H1 (cell line): ENCODE measurements around the gene ABI1. TPM values are rescaled to one million over a fixed set of nuclear protein-coding genes. Genes with fewer than 3 reads are reported as not detected.

ENCODE experiments used
- CTCF ChIA-PET: fragments of 300-600 bp; sonication (Branson Sonifier 250); formaldehyde crosslinking; loops from one replicate; lab custom pipeline; 2021; ENCODE audit not compliant: partially characterized antibody; lab: Charles Lee
- POLR2A ChIA-PET: fragments of 300-600 bp; sonication (Branson Sonifier 250); formaldehyde crosslinking; loops from one replicate; lab custom pipeline; 2021; ENCODE audit warnings: inconsistent platforms; ENCODE audit not compliant: partially characterized antibody; lab: Charles Lee
- DNase-seq, 2 experiments: peaks; one replicate each; pipeline versions ENCODE4 v3.0.0 to v3.0.0-alpha.2; 2010 to 2022; ENCODE audit warnings: low spot score in 2 of 2, low read depth in 1 of 2, mixed read lengths in 1 of 2
- FAIRE-seq: peaks from 2 replicates; lab custom pipeline; 2011; peaks lifted over from hg19 to GRCh38; lab: Jason Lieb, UNC
- H2AFZ ChIP-seq: 2 replicates; pipeline ENCODE4 v1.8.1; 2012; ENCODE audit warnings: low read length, inconsistent platforms
- H2AK5ac ChIP-seq: 2 replicates; pipeline ENCODE4 v1.6.1; 2013; ENCODE audit warnings: low read depth, low read length
- H2BK120ac ChIP-seq: replicated peaks from 2 replicates; pipeline ENCODE3; 2013; ENCODE audit warnings: low read depth, low read length, inconsistent platforms
- H2BK12ac ChIP-seq: 2 replicates; pipeline ENCODE4 v1.6.1; 2013; ENCODE audit warnings: low read depth, low read length
- H2BK15ac ChIP-seq: 2 replicates; pipeline ENCODE4 v1.6.1; 2013; ENCODE audit warnings: low read length
- H2BK20ac ChIP-seq: 2 replicates; pipeline ENCODE4 v1.6.1; 2013; ENCODE audit warnings: low read length
- H2BK5ac ChIP-seq: 2 replicates; pipeline ENCODE4 v1.6.1; 2013; ENCODE audit warnings: low read depth, low read length
- H3K14ac ChIP-seq: 2 replicates; pipeline ENCODE4 v1.6.1; 2013; ENCODE audit warnings: inconsistent platforms; ENCODE audit not compliant: insufficient read length
- H3K18ac ChIP-seq: 2 replicates; pipeline ENCODE4 v1.6.1; 2013; ENCODE audit warnings: low read length; ENCODE audit errors: extremely low read depth
- H3K23ac ChIP-seq: 2 replicates; pipeline ENCODE4 v1.6.1; 2013; ENCODE audit warnings: inconsistent platforms; ENCODE audit not compliant: insufficient read length
- H3K23me2 ChIP-seq: 2 replicates; pipeline ENCODE4 v1.6.1; 2013; ENCODE audit warnings: low read depth, low read length
- H3K27ac ChIP-seq: 2 replicates; pipeline ENCODE4 v1.6.1; 2011; ENCODE audit warnings: low read depth, low read length, inconsistent platforms
- H3K27me3 ChIP-seq, 4 experiments: replicated peaks in 1 of 4; 1 replicate in 1 of 4; 2 replicates in 3 of 4; pipeline versions ENCODE4 v1.6.1 to v1.8.1; 2011 to 2013; ENCODE audit warnings: low read length in 3 of 4, mild to moderate bottlenecking in 3 of 4, inconsistent platforms in 2 of 4, mixed read lengths in 2 of 4, moderate library complexity in 1 of 4; ENCODE audit not compliant: control insufficient read depth in 3 of 4, insufficient read depth in 3 of 4; ENCODE audit errors: extremely low read depth in 1 of 4
- H3K36me3 ChIP-seq, 4 experiments: 2 replicates each; pipeline versions ENCODE4 v1.6.1 to v1.8.1; 2011 to 2013; ENCODE audit warnings: mild to moderate bottlenecking in 4 of 4, low read length in 3 of 4, moderate library complexity in 2 of 4, control low read depth in 1 of 4, inconsistent platforms in 1 of 4; ENCODE audit not compliant: insufficient read depth in 4 of 4, control insufficient read depth in 2 of 4
- H3K4ac ChIP-seq: replicated peaks from 2 replicates; pipeline ENCODE3; 2013; ENCODE audit warnings: low read length, low read depth, mixed read lengths, inconsistent platforms; ENCODE audit not compliant: insufficient read length
- H3K4me1 ChIP-seq, 4 experiments: replicated peaks in 1 of 4; 1 replicate in 1 of 4; 2 replicates in 3 of 4; pipeline versions ENCODE4 v1.6.1 to v1.8.1; 2011 to 2013; ENCODE audit warnings: low read length in 3 of 4, inconsistent platforms in 2 of 4, mixed read lengths in 1 of 4; ENCODE audit not compliant: insufficient read depth in 4 of 4, control insufficient read depth in 3 of 4
- H3K4me2 ChIP-seq, 2 experiments: 2 replicates each; pipeline versions ENCODE4 v1.6.1 to v1.8.1; 2011 to 2013; ENCODE audit warnings: low read depth in 2 of 2, low read length in 2 of 2, control low read depth in 1 of 2, inconsistent platforms in 1 of 2, mild to moderate bottlenecking in 1 of 2; ENCODE audit not compliant: insufficient read depth in 1 of 2
- H3K4me3 ChIP-seq, 4 experiments: fragments of 200-600, 300-600 bp in 1 of 4; sonication (generic), shearing (Covaris generic), sonication (Bioruptor Twin) in 1 of 4; 2 replicates each; pipeline versions ENCODE4 v1.5.1 to v1.8.1; 2011 to 2016; ENCODE audit warnings: low read length in 4 of 4, low read depth in 3 of 4, control low read depth in 2 of 4, inconsistent platforms in 2 of 4, mild to moderate bottlenecking in 2 of 4, mixed read lengths in 1 of 4, moderate library complexity in 1 of 4; ENCODE audit not compliant: insufficient read depth in 2 of 4; ENCODE audit errors: extremely low read depth in 1 of 4
- H3K56ac ChIP-seq: replicated peaks from 2 replicates; pipeline ENCODE3; 2013; ENCODE audit warnings: low read depth, mild to moderate bottlenecking, mixed read lengths, low read length, inconsistent platforms; ENCODE audit not compliant: insufficient read length
- H3K79me1 ChIP-seq: 2 replicates; pipeline ENCODE4 v1.6.1; 2013; ENCODE audit warnings: low read depth, low read length, control low read depth
- H3K79me2 ChIP-seq, 2 experiments: 2 replicates each; pipeline versions ENCODE4 v1.6.1 to v1.8.1; 2012 to 2013; ENCODE audit warnings: low read length in 2 of 2, mild to moderate bottlenecking in 2 of 2, inconsistent platforms in 1 of 2; ENCODE audit not compliant: insufficient read depth in 2 of 2, control insufficient read depth in 1 of 2
- H3K9ac ChIP-seq, 4 experiments: replicated peaks in 1 of 4; 1 replicate in 1 of 4; 2 replicates in 3 of 4; pipeline versions ENCODE4 v1.6.1 to v1.8.1; 2011 to 2013; ENCODE audit warnings: low read depth in 3 of 4, low read length in 3 of 4, control low read depth in 2 of 4, mild to moderate bottlenecking in 2 of 4, moderate library complexity in 2 of 4, inconsistent platforms in 1 of 4; ENCODE audit errors: extremely low read depth in 1 of 4
- H3K9me3 ChIP-seq, 2 experiments: 2 replicates each; pipeline versions ENCODE4 v1.6.1 to v1.8.1; 2012 to 2013; ENCODE audit warnings: mild to moderate bottlenecking in 2 of 2, moderate library complexity in 2 of 2, control low read depth in 1 of 2, inconsistent platforms in 1 of 2, low read depth in 1 of 2, low read length in 1 of 2, mixed read lengths in 1 of 2; ENCODE audit not compliant: insufficient read depth in 2 of 2
- H4K20me1 ChIP-seq, 2 experiments: replicated peaks in 1 of 2; 2 replicates each; pipeline versions ENCODE3 to v1.8.1; 2011 to 2013; ENCODE audit warnings: inconsistent platforms in 2 of 2, low read length in 2 of 2, mild to moderate bottlenecking in 1 of 2; ENCODE audit not compliant: insufficient read depth in 2 of 2, control insufficient read depth in 1 of 2
- H4K5ac ChIP-seq: 2 replicates; pipeline ENCODE4 v1.6.1; 2013; ENCODE audit warnings: low read length, low read depth, mixed read lengths, inconsistent platforms; ENCODE audit not compliant: insufficient read length
- H4K8ac ChIP-seq: 2 replicates; pipeline ENCODE4 v1.8.0; 2013; ENCODE audit warnings: mild to moderate bottlenecking, moderate library complexity, low read length, inconsistent platforms; ENCODE audit not compliant: insufficient read depth; ENCODE audit errors: extremely low read depth
- H4K91ac ChIP-seq: replicated peaks from 2 replicates; pipeline ENCODE3; 2013; ENCODE audit warnings: low read length, mixed read lengths, inconsistent platforms; ENCODE audit not compliant: insufficient read length
- ATF3 ChIP-seq: IDR thresholded peaks from 2 replicates; pipeline ENCODE4 v1.6.1; 2011; ENCODE audit warnings: low read depth, mild to moderate bottlenecking, low read length; ENCODE audit not compliant: insufficient read depth
- BCL11A ChIP-seq, 2 experiments: IDR thresholded peaks; one replicate each; pipeline ENCODE4 v1.6.1; 2011; ENCODE audit warnings: low read depth in 2 of 2, low read length in 2 of 2, mild to moderate bottlenecking in 2 of 2
- CHD1 ChIP-seq: IDR thresholded peaks from 2 replicates; pipeline ENCODE4 v1.6.1; 2012; ENCODE audit warnings: low read depth, low read length, improper control_type of control experiment
- E2F6 ChIP-seq: IDR thresholded peaks from 2 replicates; pipeline ENCODE4 v1.6.1; 2012; ENCODE audit warnings: inconsistent platforms
- HDAC6 ChIP-seq: IDR thresholded peaks from one replicate; pipeline ENCODE4 v1.7.1; 2012; ENCODE audit warnings: low read depth, mild to moderate bottlenecking, inconsistent platforms, low read length, moderate library complexity
- JUN ChIP-seq: IDR thresholded peaks from 2 replicates; pipeline ENCODE4 v1.6.1; 2011; ENCODE audit warnings: low read depth, mild to moderate bottlenecking, improper control_type of control experiment, low read length
- NRF1 ChIP-seq: IDR thresholded peaks from 2 replicates; pipeline ENCODE4 v1.6.1; 2011; ENCODE audit warnings: mild to moderate bottlenecking, low read depth, low read length, improper control_type of control experiment
- RFX5 ChIP-seq: IDR thresholded peaks from 2 replicates; pipeline ENCODE4 v1.6.1; 2011; ENCODE audit warnings: low read depth, low read length, improper control_type of control experiment, borderline replicate concordance
- RXRA ChIP-seq: IDR thresholded peaks from 2 replicates; pipeline ENCODE4 v1.6.1; 2011; ENCODE audit warnings: low read depth, mild to moderate bottlenecking, low read length, moderate library complexity; ENCODE audit not compliant: insufficient read depth
- SP1 ChIP-seq: IDR thresholded peaks from 2 replicates; pipeline ENCODE4 v1.6.1; 2011; ENCODE audit warnings: low read depth, low read length
- SP4 ChIP-seq: IDR thresholded peaks from 2 replicates; pipeline ENCODE4 v1.6.1; 2012; ENCODE audit warnings: low read length, inconsistent platforms
- SRF ChIP-seq: IDR thresholded peaks from 2 replicates; pipeline ENCODE4 v1.6.1; 2011; ENCODE audit warnings: mild to moderate bottlenecking, low read depth, low read length, moderate library complexity
- SUZ12 ChIP-seq: fragments of 200-600 bp; sonication (generic); IDR thresholded peaks from 2 replicates; pipeline ENCODE4 v1.6.1; 2012; ENCODE audit warnings: mild to moderate bottlenecking, inconsistent platforms, low read length, moderate library complexity, mixed read lengths
- TCF12 ChIP-seq: IDR thresholded peaks from 2 replicates; pipeline ENCODE4 v1.6.1; 2011; ENCODE audit warnings: low read depth, mild to moderate bottlenecking, low read length
- WGBS, 2 experiments: shearing (Covaris generic) in 1 of 2; methylation state at CpG; one replicate each; pipeline versions ENCODE4 v1.1.6 to v1.1.7; 2013 to 2015; ENCODE audit warnings: low lambda C conversion rate in 2 of 2, mixed read lengths in 2 of 2, inconsistent platforms in 1 of 2, low coverage in 1 of 2, missing lambda C conversion rate in 1 of 2; ENCODE audit not compliant: insufficient replicate concordance in 2 of 2, insufficient coverage in 1 of 2, insufficient read length in 1 of 2; ENCODE audit errors: extremely low coverage in 1 of 2, missing lambda C conversion rate in 1 of 2; 5-methylcytosine and 5-hydroxymethylcytosine counted together
- polyA plus RNA-seq, 7 experiments: library from polyadenylated mRNA; depleted of rRNA in 3 of 7; stranded (reverse) in 5 of 7; unstranded in 2 of 7; fragments of >200 nt in 5 of 7; fragments of 200-250 nt in 2 of 7; gene quantifications; 1 replicate in 5 of 7; 2 replicates in 1 of 7; 4 replicates in 1 of 7; pipeline versions ENCODE4 v1.2.1 to v1.2.3, GENCODE V29; 2011 to 2013; ENCODE audit warnings: missing spikeins in 2 of 7, mixed read lengths in 2 of 7
- total RNA-seq: library from RNA; stranded (reverse); fragmentation: NEBNext Ultra II Directional; extraction: Animal tissue kit (Norgen Biotek cat#: 25700); gene quantifications from 2 replicates; pipeline ENCODE4 v1.2.1, GENCODE V29; 2021

Gene ABI1
- total and polyA plus RNA-seq, 2 of the 8 experiments (the other 6 are each of a cell fraction or from before 2014, with no cell fraction given): 35.4 to 37.0 TPM

- Histone ChIP-seq H2BK12ac (no peak overlapping the region), H2AFZ (no peak overlapping the region), H3K9me3 (no peaks in the 10 kb centered on the region), H2BK120ac (no peak overlapping the region), H3K14ac (no peak overlapping the region), H3K18ac (no peak overlapping the region), H3K56ac (no peak overlapping the region), H4K91ac (no peak overlapping the region), H3K23me2 (no peaks in the 10 kb centered on the region), H3K4me2 (no peak overlapping the region), H3K79me1 (peaks cover 2% of the 10 kb centered on the region; the same call in 1 of the 2 replicates), H3K36me3 (peaks cover 4 to 39% (median 18%) of the 10 kb centered on the region in 4 experiments; a peak in 7 of 8 replicates), H4K20me1 (peaks cover 0 to 1% of the 10 kb centered on the region in 2 experiments), H2BK20ac (no peak overlapping the region), H3K4me1 (no peaks in the 10 kb centered on the region), H4K8ac (no peak overlapping the region), H3K4me3 (no peak overlapping the region), H3K9ac (no peak overlapping the region), H2BK15ac (no peak overlapping the region), H3K23ac (no peak overlapping the region), H2AK5ac (no peak overlapping the region), H3K27me3 (no peaks in the 10 kb centered on the region), H3K27ac (no peak overlapping the region), H4K5ac (no peak overlapping the region), H2BK5ac (no peak overlapping the region), H3K4ac (no peak overlapping the region), H3K79me2 (no peaks in the 10 kb centered on the region; a peak in 2 of 4 replicates)
- ChIA-PET POLR2A (no interaction called here), CTCF (no interaction called here)
- 89% methylated on average over 5 of the region's 5 CpGs; no CpG with 5 or more reads in 1 of the 2 experiments for WGBS, 2 experiments
- no peak for DNase-seq
- no peak for FAIRE-seq
- no peak for TF ChIP-seq RFX5
- TF ChIP-seq TCF12: no peak
- TF ChIP-seq SRF: no peak
- no peak for TF ChIP-seq E2F6
- no peak for TF ChIP-seq CHD1
- no peak for TF ChIP-seq SP1
- no peak for TF ChIP-seq SUZ12
- TF ChIP-seq HDAC6: no peak
- TF ChIP-seq SP4: no peak
- no peak for TF ChIP-seq ATF3
- no peak for TF ChIP-seq JUN
- TF ChIP-seq BCL11A (IDR thresholded peaks at IDR 0.05; ENCODE audit: low read depth in 2 of 2, low read length in 2 of 2): no peak
- no peak for TF ChIP-seq NRF1
- TF ChIP-seq RXRA: no peak
Measured at GRCh38 chr10:26711324-26711723, 149.4 kb downstream of the ABI1 start.
